B cell (primary cell): ENCODE results near the gene LYSMD2. TPM values are rescaled to one million over a fixed set of nuclear protein-coding genes. Genes with fewer than 3 reads are reported as not detected.
A peak's percentile ranks its signal among the peaks of the same experiment; 100 is the strongest.

ENCODE experiments used
- ATAC-seq: fragments of 200-7000 bp; cut with Tn5 transposase; one replicate; pipeline ENCODE4 v1.10.0; 2021; ENCODE audit warnings: low read depth, mild to moderate bottlenecking, moderate number of reproducible peaks, moderate library complexity
- CTCF ChIA-PET: fragments of 350-600 bp; sonication (Branson Sonifier 250); formaldehyde crosslinking; loops from one replicate; lab custom pipeline; 2021; ENCODE audit warnings: antibody characterized with exemption, inconsistent platforms; lab: Charles Lee
- POLR2A ChIA-PET: fragments of 350-600 bp; sonication (Branson Sonifier 250); formaldehyde crosslinking; loops from one replicate; lab custom pipeline; 2021; ENCODE audit warnings: antibody characterized with exemption; lab: Charles Lee
- DNase-seq: peaks from one replicate; pipeline ENCODE4 v3.0.0; 2013
- H2AFZ ChIP-seq: 2 replicates; pipeline ENCODE4 v1.6.1; 2012; ENCODE audit warnings: mild to moderate bottlenecking, low read depth, low read length; ENCODE audit not compliant: insufficient read depth, poor library complexity, severe bottlenecking
- H3K27ac ChIP-seq, 2 donors: 1 replicate in 1 of 2; 2 replicates in 1 of 2; pipeline ENCODE4 v1.5.1; 2012 to 2013; ENCODE audit warnings: low read length in 2 of 2, mild to moderate bottlenecking in 2 of 2, moderate library complexity in 1 of 2
- H3K27me3 ChIP-seq, 4 experiments: fragments of 200-600 bp in 1 of 4; sonication (generic) in 1 of 4; replicated peaks in 1 of 4; 1 replicate in 2 of 4; 2 replicates in 2 of 4; pipeline versions ENCODE4 v1.6.1 to v1.7.0; 2013 to 2016; ENCODE audit warnings: low read length in 3 of 4, mild to moderate bottlenecking in 2 of 4, mixed read lengths in 1 of 4, moderate library complexity in 1 of 4; ENCODE audit not compliant: insufficient read depth in 4 of 4, control insufficient read depth in 3 of 4; ENCODE audit errors: control extremely low read depth in 1 of 4
- H3K36me3 ChIP-seq, 2 experiments: replicated peaks in 1 of 2; 1 replicate in 1 of 2; 2 replicates in 1 of 2; pipeline versions ENCODE4 v1.6.1 to v1.7.1; 2013; ENCODE audit warnings: low read length in 1 of 2; ENCODE audit not compliant: insufficient read depth in 2 of 2, control insufficient read depth in 1 of 2; ENCODE audit errors: control extremely low read depth in 1 of 2, extremely low read depth in 1 of 2
- H3K4me1 ChIP-seq, 2 donors: fragments of 200-600 bp in 1 of 2; sonication (generic) in 1 of 2; 1 replicate in 1 of 2; 2 replicates in 1 of 2; pipeline versions ENCODE4 v1.5.1 to v1.6.1; 2013 to 2017; ENCODE audit warnings: low read length in 2 of 2; ENCODE audit not compliant: control insufficient read depth in 2 of 2, insufficient read depth in 2 of 2
- H3K4me2 ChIP-seq: replicated peaks from 2 replicates; pipeline ENCODE3; 2012; ENCODE audit warnings: mild to moderate bottlenecking, low read depth, low read length; ENCODE audit not compliant: poor library complexity, severe bottlenecking
- H3K4me3 ChIP-seq, 5 experiments: fragments of 200-600 bp in 1 of 5; sonication (generic) in 1 of 5; 1 replicate in 3 of 5; 2 replicates in 2 of 5; pipeline versions ENCODE4 v1.5.1 to v1.7.0; 2011 to 2016; ENCODE audit warnings: low read length in 4 of 5, mild to moderate bottlenecking in 4 of 5, low read depth in 2 of 5, control low read depth in 1 of 5, moderate library complexity in 1 of 5; ENCODE audit not compliant: insufficient read depth in 1 of 5; ENCODE audit errors: control extremely low read depth in 1 of 5, extremely low read depth in 1 of 5
- H3K79me2 ChIP-seq: fragments of 200-600 bp; sonication (generic); one replicate; pipeline ENCODE4 v1.6.0; 2016; ENCODE audit warnings: low read length; ENCODE audit not compliant: control insufficient read depth, insufficient read depth
- H3K9ac ChIP-seq: fragments of 200-600 bp; sonication (generic); 2 replicates; pipeline ENCODE4 v1.6.1; 2017; ENCODE audit warnings: mild to moderate bottlenecking, low read length, moderate library complexity
- H3K9me3 ChIP-seq, 3 donors: one replicate each; pipeline versions ENCODE4 v1.6.1 to v1.7.1; 2013; ENCODE audit warnings: low read length in 2 of 3; ENCODE audit not compliant: control insufficient read depth in 2 of 3, insufficient read depth in 1 of 3; ENCODE audit errors: control extremely low read depth in 1 of 3
- H4K20me1 ChIP-seq: 2 replicates; pipeline ENCODE4 v1.6.0; 2012; ENCODE audit warnings: mild to moderate bottlenecking, low read length; ENCODE audit not compliant: insufficient read depth, control insufficient read depth, poor library complexity, severe bottlenecking
- H3K27ac Mint-ChIP-seq: one replicate; pipeline ENCODE4 v1.8.0; 2021; ENCODE audit warnings: mixed read lengths
- H3K27me3 Mint-ChIP-seq: one replicate; pipeline ENCODE4 v1.8.0; 2021; ENCODE audit warnings: mixed read lengths
- H3K4me1 Mint-ChIP-seq: one replicate; pipeline ENCODE4 v1.8.0; 2021; ENCODE audit warnings: mixed read lengths
- H3K4me3 Mint-ChIP-seq: one replicate; pipeline ENCODE4 v1.8.0; 2021; ENCODE audit warnings: mixed read lengths
- H3K9me3 Mint-ChIP-seq: one replicate; pipeline ENCODE4 v1.8.0; 2022; ENCODE audit warnings: mixed read lengths; ENCODE audit not compliant: insufficient read depth
- CTCF ChIP-seq: fragments of 200-600 bp; IDR thresholded peaks from one replicate; pipeline ENCODE4 v1.8.0; 2022; ENCODE audit warnings: antibody characterized with exemption, mild to moderate bottlenecking
- EZH2 ChIP-seq: IDR thresholded peaks from 2 replicates; pipeline ENCODE4 v1.6.1; 2012; ENCODE audit warnings: borderline replicate concordance, low read depth, mild to moderate bottlenecking, moderate library complexity, low read length; ENCODE audit not compliant: insufficient read depth, poor library complexity, severe bottlenecking
- WGBS: methylation state at CpG from one replicate; pipeline ENCODE4 v1.1.5; 2013; ENCODE audit warnings: missing lambda C conversion rate; ENCODE audit not compliant: insufficient coverage; 5-methylcytosine and 5-hydroxymethylcytosine counted together
- intact Hi-C: fragments of 100-400 bp; cut with micrococcal nuclease; formaldehyde crosslinking; loops from one replicate; pipeline ENCODE4 v1.10.0; 2022
- polyA plus RNA-seq: library from polyadenylated mRNA; depleted of rRNA; stranded (reverse); fragments of >200 nt; gene quantifications from 2 replicates; pipeline ENCODE4 v1.2.3, GENCODE V29; 2012
- total RNA-seq, 2 donors: library from RNA; stranded (reverse); fragments of 120-200 nt in 1 of 2; gene quantifications; 1 replicate in 1 of 2; 2 replicates in 1 of 2; pipeline versions ENCODE4 v1.2.3 to v1.2.4, GENCODE V29; 2013 to 2022

Gene LYSMD2
- total and polyA plus RNA-seq, 2 donors (not counting 1 experiment from before 2014, with no cell fraction given): 31.0 to 48.2 TPM

- Histone ChIP-seq H2AFZ (no peak overlapping the region), H4K20me1 (peaks cover 34% of the 10 kb centered on the region), H3K27ac (peak overlapping the region in 1 of 2 donors; percentile 9), H3K4me1 (peaks cover 55 to 65% of the 10 kb centered on the region in 2 donors), H3K9ac (no peak overlapping the region), H3K79me2 (peaks cover 93% of the 10 kb centered on the region), H3K4me2 (peak overlapping the region; percentile 30), H3K9me3 (no peaks in the 10 kb centered on the region), H3K4me3 (no peak overlapping the region), H3K36me3 (peaks cover 10 to 23% of the 10 kb centered on the region in 2 experiments), H3K27me3 (no peaks in the 10 kb centered on the region)
- peak overlapping the region; percentile 32 for H3K4me3 Mint-ChIP-seq
- intact Hi-C loops: loop anchor here (1.0 kb wide), 1 partner anchor 10 kb away; no protein-coding TSS in a partner anchor
- ATAC-seq (peak; percentile 92), DNase-seq (peak; percentile 6)
- H3K9me3 Mint-ChIP-seq: no peaks in the 10 kb centered on the region
- ChIA-PET POLR2A (no interaction called here), CTCF (interaction anchor here (2.3 to 3.4 kb wide), 3 partner anchors 10 to 77 kb away, joined by 12 to 26 read pairs (median 13); partner anchors contain the start of gene LYSMD2)
- no peaks in the 10 kb centered on the region for H3K27me3 Mint-ChIP-seq
- peaks cover 75% of the 10 kb centered on the region for H3K4me1 Mint-ChIP-seq
- TF ChIP-seq CTCF: no peak
- TF ChIP-seq EZH2: no peak
- WGBS: 48% methylated on average over 5 of the region's 5 CpGs
- H3K27ac Mint-ChIP-seq: peak overlapping the region; percentile 27
Observed at GRCh38 chr15:51726302-51727073, 11.0 kb downstream of the LYSMD2 start.

- no peak overlapping the region for H3K27ac Mint-ChIP-seq
- peaks cover 34% of the 10 kb centered on the region for H4K20me1 ChIP-seq
- ChIA-PET CTCF (interaction anchor here (0.7 to 2.3 kb wide), 2 partner anchors 13 to 52 kb away, joined by 3 to 12 read pairs; partner anchors contain the start of gene LYSMD2), POLR2A (interaction anchor here (0.7 kb wide), 1 partner anchor 18 kb away, joined by 3 read pairs; no protein-coding TSS in a partner anchor)
- H3K4me1 Mint-ChIP-seq: peaks cover 65% of the 10 kb centered on the region
- no CpG with 5 or more reads among the region's 1 CpG for WGBS
- H2AFZ ChIP-seq: no peak overlapping the region
- H3K27ac ChIP-seq: no peak overlapping the region
- H3K4me1 ChIP-seq: peaks cover 37 to 47% of the 10 kb centered on the region in 2 donors
- no peak overlapping the region for H3K4me3 ChIP-seq
- no peaks in the 10 kb centered on the region for H3K9me3 Mint-ChIP-seq
- no peak overlapping the region for H3K4me2 ChIP-seq
- intact Hi-C loops: no loop called here
- no peak overlapping the region for H3K9ac ChIP-seq
- H3K9me3 ChIP-seq: no peaks in the 10 kb centered on the region
- H3K4me3 Mint-ChIP-seq: no peak overlapping the region
- DNase-seq: no peak
- H3K27me3 ChIP-seq: no peaks in the 10 kb centered on the region
- ATAC-seq: no peak
- H3K27me3 Mint-ChIP-seq: no peaks in the 10 kb centered on the region
- TF ChIP-seq CTCF (peak; percentile 9), EZH2 (no peak)
- peaks cover 18 to 33% of the 10 kb centered on the region in 2 experiments for H3K36me3 ChIP-seq
- peaks cover 75% of the 10 kb centered on the region for H3K79me2 ChIP-seq
Observed at GRCh38 chr15:51724673-51725072, 12.8 kb downstream of the LYSMD2 start.
